ENCODE measurements around the gene KY. TPM values are rescaled to one million over a fixed set of nuclear protein-coding genes. Genes with fewer than 3 reads are reported as not detected.

KY gene
- total and polyA plus RNA-seq, 2 donors (not counting 1 experiment from before 2014, with no cell fraction given), result not detected

GRCh38 chr3:134666885-134667284 lies 16.1 kb upstream of the KY start:
- Histone ChIP-seq H3K27ac (ENCODE audit: low read length in 2 of 2) (no peak overlapping the region), H2AFZ (ENCODE audit: insufficient read depth, low read depth, low read length, poor library complexity, severe bottlenecking) (no peak overlapping the region), H3K4me2 (replicated peaks; ENCODE audit: low read depth, low read length, poor library complexity, severe bottlenecking) (no peak overlapping the region), H3K9me3 (ENCODE audit: control extremely low read depth in 1 of 3, control insufficient read depth in 2 of 3, insufficient read depth in 1 of 3, low read length in 2 of 3) (peaks cover 0 to 11% (median 0%) of the 10 kb centered on the region in 3 donors), H3K36me3 (replicated peaks in 1 of 2; ENCODE audit: control extremely low read depth in 1 of 2, control insufficient read depth in 1 of 2, extremely low read depth in 1 of 2, insufficient read depth in 2 of 2, low read length in 1 of 2) (no peaks in the 10 kb centered on the region), H3K4me3 (ENCODE audit: control extremely low read depth in 1 of 5, extremely low read depth in 1 of 5, insufficient read depth in 1 of 5, low read depth in 2 of 5, low read length in 4 of 5) (no peak overlapping the region), H3K27me3 (replicated peaks in 1 of 4; ENCODE audit: control extremely low read depth in 1 of 4, control insufficient read depth in 3 of 4, insufficient read depth in 4 of 4, low read length in 3 of 4) (no peaks in the 10 kb centered on the region), H3K4me1 (ENCODE audit: control insufficient read depth in 2 of 2, insufficient read depth in 2 of 2, low read length in 2 of 2) (no peaks in the 10 kb centered on the region), H4K20me1 (ENCODE audit: control insufficient read depth, insufficient read depth, low read length, poor library complexity, severe bottlenecking) (no peaks in the 10 kb centered on the region), H3K79me2 (ENCODE audit: control insufficient read depth, insufficient read depth, low read length) (no peaks in the 10 kb centered on the region), H3K9ac (ENCODE audit: low read length) (no peak overlapping the region)
- Mint-ChIP-seq H3K27me3 (peaks cover 8% of the 10 kb centered on the region), H3K4me3 (no peak overlapping the region), H3K9me3 (ENCODE audit: insufficient read depth) (peaks cover 2% of the 10 kb centered on the region), H3K27ac (no peak overlapping the region), H3K4me1 (no peaks in the 10 kb centered on the region)
- WGBS (ENCODE audit: insufficient coverage), result 90% methylated on average over 6 of the region's 9 CpGs
- DNase-seq (no peak), ATAC-seq (ENCODE audit: low read depth) (no peak)
- TF ChIP-seq CTCF (IDR thresholded peaks at IDR 0.05) (no peak), EZH2 (IDR thresholded peaks at IDR 0.05; ENCODE audit: borderline replicate concordance, insufficient read depth, low read depth, low read length, poor library complexity, severe bottlenecking) (no peak)
- POLR2A ChIA-PET, result no interaction called here
- CTCF ChIA-PET, result no interaction called here
- intact Hi-C loops (cut with micrococcal nuclease), result no loop called here

GRCh38 chr3:134666466-134666865 lies 15.6 kb upstream of the KY start:
- CTCF ChIA-PET, result no interaction called here
- no peaks in the 10 kb centered on the region for H3K27me3 ChIP-seq (replicated peaks in 1 of 4; ENCODE audit: control extremely low read depth in 1 of 4, control insufficient read depth in 3 of 4, insufficient read depth in 4 of 4, low read length in 3 of 4)
- DNase-seq (no peak), ATAC-seq (ENCODE audit: low read depth) (no peak)
- H3K79me2 ChIP-seq (ENCODE audit: control insufficient read depth, insufficient read depth, low read length), result no peaks in the 10 kb centered on the region
- no peak overlapping the region for H3K27ac ChIP-seq (ENCODE audit: low read length in 2 of 2)
- H3K4me2 ChIP-seq (replicated peaks; ENCODE audit: low read depth, low read length, poor library complexity, severe bottlenecking), result no peak overlapping the region
- Mint-ChIP-seq H3K9me3 (ENCODE audit: insufficient read depth) (peaks cover 3% of the 10 kb centered on the region), H3K4me3 (no peak overlapping the region), H3K27ac (no peak overlapping the region), H3K4me1 (no peaks in the 10 kb centered on the region), H3K27me3 (peaks cover 9% of the 10 kb centered on the region)
- no peaks in the 10 kb centered on the region for H3K36me3 ChIP-seq (replicated peaks in 1 of 2; ENCODE audit: control extremely low read depth in 1 of 2, control insufficient read depth in 1 of 2, extremely low read depth in 1 of 2, insufficient read depth in 2 of 2, low read length in 1 of 2)
- no peak overlapping the region for H2AFZ ChIP-seq (ENCODE audit: insufficient read depth, low read depth, low read length, poor library complexity, severe bottlenecking)
- H3K4me3 ChIP-seq (ENCODE audit: control extremely low read depth in 1 of 5, extremely low read depth in 1 of 5, insufficient read depth in 1 of 5, low read depth in 2 of 5, low read length in 4 of 5), result no peak overlapping the region
- no peaks in the 10 kb centered on the region for H4K20me1 ChIP-seq (ENCODE audit: control insufficient read depth, insufficient read depth, low read length, poor library complexity, severe bottlenecking)
- H3K9me3 ChIP-seq (ENCODE audit: control extremely low read depth in 1 of 3, control insufficient read depth in 2 of 3, insufficient read depth in 1 of 3, low read length in 2 of 3), result peaks cover 0 to 13% (median 0%) of the 10 kb centered on the region in 3 donors
- no peak overlapping the region for H3K9ac ChIP-seq (ENCODE audit: low read length)
- WGBS (ENCODE audit: insufficient coverage), result 68% methylated on average over 2 of the region's 4 CpGs
- intact Hi-C loops (cut with micrococcal nuclease), result no loop called here
- TF ChIP-seq EZH2 (IDR thresholded peaks at IDR 0.05; ENCODE audit: borderline replicate concordance, insufficient read depth, low read depth, low read length, poor library complexity, severe bottlenecking), result no peak
- TF ChIP-seq CTCF (IDR thresholded peaks at IDR 0.05), result no peak
- POLR2A ChIA-PET, result no interaction called here
- H3K4me1 ChIP-seq (ENCODE audit: control insufficient read depth in 2 of 2, insufficient read depth in 2 of 2, low read length in 2 of 2), result no peaks in the 10 kb centered on the region

Data from B cell (primary cell).